ENCODE results near the gene CYP19A1. TPM values are rescaled to one million over a fixed set of nuclear protein-coding genes. Genes with fewer than 3 reads are reported as not detected.

The CYP19A1 gene
- total and polyA plus RNA-seq, 8 donors = 0.09 to 2.5 (median 0.28) TPM; not detected in 1

GRCh38 chr15:51229907-51230330 is 108.5 kb downstream of the CYP19A1 start:
- TF ChIP-seq CTCF (IDR thresholded peaks at IDR 0.05) = peak in 2 of 4 donors; percentile 13 to 18
- DNase-seq = no peak

GRCh38 chr15:51227940-51228732 is 110.3 kb downstream of the CYP19A1 start:
- no peak overlapping the region for H3K27ac ChIP-seq
- DNase-seq (no peak), FAIRE-seq (no peak), ATAC-seq (peak in 2 of 4 donors; percentile 55 to 68)
- no peaks in the 10 kb centered on the region for H3K4me1 ChIP-seq
- no peak overlapping the region for H3K4me3 ChIP-seq
- H3K36me3 ChIP-seq = no peaks in the 10 kb centered on the region
- 54 to 60% methylated on average over 3 of the region's 3 CpGs for WGBS, 2 donors
- no peaks in the 10 kb centered on the region for H3K9me3 ChIP-seq
- H3K27me3 ChIP-seq = no peaks in the 10 kb centered on the region
- no peak for TF ChIP-seq CTCF (IDR thresholded peaks at IDR 0.05)
- intact Hi-C loops (cut with DNase I) = no loop called here

More at GRCh38 chr15:51229907-51230330, 108.5 kb downstream of the CYP19A1 start:
- WGBS, 2 donors = 12 to 13% methylated on average over 2 of the region's 2 CpGs
- Histone ChIP-seq H3K4me1 (no peaks in the 10 kb centered on the region), H3K4me3 (no peak overlapping the region), H3K27me3 (no peaks in the 10 kb centered on the region), H3K36me3 (no peaks in the 10 kb centered on the region), H3K27ac (no peak overlapping the region), H3K9me3 (no peaks in the 10 kb centered on the region)
- intact Hi-C loops (cut with DNase I) = no loop called here
- FAIRE-seq (no peak), ATAC-seq (peak in 3 of 4 donors; percentile 62 to 77 (median 67))

- Histone ChIP-seq H3K4me1 (no peaks in the 10 kb centered on the region), H3K9me3 (no peaks in the 10 kb centered on the region), H3K36me3 (no peaks in the 10 kb centered on the region), H3K27ac (no peak overlapping the region), H3K27me3 (no peaks in the 10 kb centered on the region), H3K4me3 (no peak overlapping the region)
- intact Hi-C loops (cut with DNase I) = no loop called here
- ATAC-seq (no peak), FAIRE-seq (no peak), DNase-seq (no peak)
- TF ChIP-seq CTCF (IDR thresholded peaks at IDR 0.05) = no peak
- 63 to 80% methylated on average over 6 of the region's 6 CpGs for WGBS, 2 donors
Measured at GRCh38 chr15:51226576-51227210, 111.7 kb downstream of the CYP19A1 start.

- no peaks in the 10 kb centered on the region for H3K36me3 ChIP-seq
- no peaks in the 10 kb centered on the region for H3K9me3 ChIP-seq
- H3K27ac ChIP-seq = no peak overlapping the region
- ATAC-seq (no peak), DNase-seq (no peak), FAIRE-seq (no peak)
- intact Hi-C loops (cut with DNase I) = no loop called here
- H3K4me3 ChIP-seq = no peak overlapping the region
- no peaks in the 10 kb centered on the region for H3K4me1 ChIP-seq
- H3K27me3 ChIP-seq = no peaks in the 10 kb centered on the region
- no peak for TF ChIP-seq CTCF (IDR thresholded peaks at IDR 0.05)
Measured at GRCh38 chr15:51224428-51224827, 114.0 kb downstream of the CYP19A1 start.

GRCh38 chr15:51223771-51224229 is 114.6 kb downstream of the CYP19A1 start:
- H3K36me3 ChIP-seq = no peaks in the 10 kb centered on the region
- H3K9me3 ChIP-seq = no peaks in the 10 kb centered on the region
- no peaks in the 10 kb centered on the region for H3K4me1 ChIP-seq
- no peak for DNase-seq
- H3K27ac ChIP-seq = no peak overlapping the region
- no peak for FAIRE-seq
- 83 to 95% methylated on average over 3 of the region's 3 CpGs for WGBS, 2 donors
- H3K4me3 ChIP-seq = no peak overlapping the region
- peak in 2 of 4 donors; percentile 48 to 62 for ATAC-seq
- intact Hi-C loops (cut with DNase I) = no loop called here
- no peak for TF ChIP-seq CTCF (IDR thresholded peaks at IDR 0.05)
- H3K27me3 ChIP-seq = no peaks in the 10 kb centered on the region
